ENCODE data around the gene RFNG. TPM values are rescaled to one million over a fixed set of nuclear protein-coding genes. Genes with fewer than 3 reads are reported as not detected.

The RFNG gene
- total RNA-seq, 1 donor: 37.2 TPM

DNA sequence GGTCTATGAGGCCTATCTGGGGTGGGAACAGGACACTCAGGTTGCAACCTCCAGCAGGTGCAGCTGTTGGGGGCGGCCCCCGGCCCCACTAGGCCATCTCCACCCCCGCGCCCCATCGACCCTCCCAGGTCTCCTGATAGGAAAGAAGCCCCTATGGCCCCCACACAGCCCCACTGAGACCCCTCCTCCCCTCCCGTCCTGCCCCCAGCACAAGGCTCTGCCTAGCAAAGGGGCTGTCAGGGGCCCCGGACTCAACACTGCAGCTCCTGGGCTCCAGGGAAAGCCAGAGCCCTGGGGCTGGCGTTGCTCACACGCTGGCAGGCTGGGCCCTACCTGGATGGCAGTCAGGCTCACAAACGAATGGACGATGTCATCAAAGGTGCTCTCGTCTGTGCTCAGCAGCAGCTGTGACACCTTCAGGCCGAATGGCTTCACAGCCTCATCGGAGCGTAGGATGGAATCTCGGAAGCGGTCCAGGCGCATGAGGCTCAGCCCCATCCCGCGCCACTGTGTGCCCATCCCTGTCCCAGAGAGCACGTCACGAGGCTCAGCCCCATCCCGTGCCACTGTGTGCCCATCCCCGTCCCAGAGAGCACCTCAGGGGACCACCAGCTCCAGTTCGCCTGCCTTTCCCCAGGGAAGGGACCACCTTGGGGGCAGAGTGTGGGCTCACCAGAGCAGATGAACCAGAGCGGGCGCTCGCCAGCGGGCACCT is 39.1 kb upstream of the RFNG start:
- no peak for DNase-seq (ENCODE audit: low read depth in 2 of 3, low spot score in 2 of 3)

DNA sequence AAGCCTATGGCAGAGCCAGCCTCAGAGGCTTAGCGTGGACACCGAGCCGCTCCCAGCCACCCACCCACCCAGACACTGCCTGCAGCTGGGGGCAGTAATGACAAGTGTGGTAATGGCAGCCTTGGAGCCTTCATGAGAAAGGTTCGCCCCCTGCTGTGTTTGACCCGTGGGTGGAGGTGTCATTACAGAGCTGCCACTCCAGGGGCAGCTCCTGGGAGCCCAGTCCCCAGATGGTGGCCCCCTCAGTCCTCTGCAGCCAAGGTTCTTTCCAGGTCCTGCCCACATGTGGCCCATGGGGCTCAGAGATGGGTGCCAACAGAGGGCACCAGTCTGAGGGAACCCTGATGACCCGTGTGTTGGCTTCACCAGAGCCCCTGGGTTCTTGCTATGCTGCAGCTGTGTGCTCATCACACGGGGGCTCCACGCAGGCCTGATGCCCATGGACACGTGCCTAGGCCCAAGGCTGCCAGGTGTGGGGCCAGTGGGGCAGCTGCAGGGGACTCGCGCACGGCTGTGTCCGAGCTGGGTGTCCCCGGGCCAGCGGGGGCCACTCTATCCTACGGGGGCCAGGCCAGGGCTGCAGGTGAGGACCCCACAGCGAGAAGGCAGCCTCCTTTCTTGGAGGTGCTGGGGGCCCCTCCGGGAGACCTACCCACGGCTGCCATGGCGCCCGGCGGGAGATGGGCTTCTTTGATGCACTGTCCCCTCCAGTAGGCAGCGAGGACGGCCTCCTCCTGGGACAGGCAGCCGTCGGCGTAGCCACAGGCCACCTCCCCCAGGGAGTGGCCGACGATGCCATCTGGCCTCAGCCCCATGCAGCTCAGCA is 38.3 kb upstream of the RFNG start:
- DNase-seq (ENCODE audit: low read depth in 2 of 3, low spot score in 2 of 3): no peak

DNA sequence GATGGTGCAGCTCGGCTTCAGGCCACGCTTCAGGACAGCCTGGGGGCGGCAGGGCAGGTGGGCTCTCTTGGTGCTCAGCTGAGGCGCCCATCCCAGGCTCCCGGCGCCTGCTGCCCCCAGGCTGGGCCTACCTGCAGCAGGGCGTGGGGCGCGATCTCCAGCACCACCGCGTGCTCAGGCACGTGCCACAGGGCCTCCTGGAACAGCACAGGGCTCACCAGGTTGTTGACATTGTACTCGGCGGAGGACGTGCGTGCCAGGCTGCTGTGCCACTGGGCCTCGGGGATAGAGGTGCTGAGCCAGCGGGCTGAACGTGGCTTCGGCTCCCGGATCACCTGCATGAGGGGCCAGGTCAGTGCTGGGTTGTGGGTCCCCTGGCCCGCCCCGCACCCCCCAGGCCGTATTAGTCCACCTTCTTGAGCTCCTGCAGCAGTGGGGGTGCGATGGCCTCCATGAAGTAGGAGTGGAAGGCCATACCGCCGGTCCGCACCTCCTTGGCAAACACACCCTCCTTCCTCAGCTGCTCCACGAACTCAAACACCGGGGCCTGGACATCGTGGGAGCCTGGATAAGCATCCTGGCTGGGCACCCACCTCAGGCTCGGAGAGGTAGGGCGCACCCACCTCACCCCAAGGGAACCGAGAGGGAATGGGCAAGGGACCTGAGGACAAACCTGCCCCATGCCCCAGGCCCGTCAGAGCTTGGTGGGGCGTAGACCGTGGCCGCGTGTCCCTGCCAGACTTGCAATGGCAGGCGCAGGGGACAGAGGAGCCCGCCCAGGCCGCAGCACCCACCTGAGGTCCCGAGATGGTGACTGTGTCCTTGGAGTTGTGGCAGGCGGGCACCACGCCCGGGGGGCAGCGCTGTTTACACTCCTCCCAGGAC is 37.5 kb upstream of the RFNG start:
- DNase-seq (ENCODE audit: low read depth in 2 of 3, low spot score in 2 of 3): no peak

DNA sequence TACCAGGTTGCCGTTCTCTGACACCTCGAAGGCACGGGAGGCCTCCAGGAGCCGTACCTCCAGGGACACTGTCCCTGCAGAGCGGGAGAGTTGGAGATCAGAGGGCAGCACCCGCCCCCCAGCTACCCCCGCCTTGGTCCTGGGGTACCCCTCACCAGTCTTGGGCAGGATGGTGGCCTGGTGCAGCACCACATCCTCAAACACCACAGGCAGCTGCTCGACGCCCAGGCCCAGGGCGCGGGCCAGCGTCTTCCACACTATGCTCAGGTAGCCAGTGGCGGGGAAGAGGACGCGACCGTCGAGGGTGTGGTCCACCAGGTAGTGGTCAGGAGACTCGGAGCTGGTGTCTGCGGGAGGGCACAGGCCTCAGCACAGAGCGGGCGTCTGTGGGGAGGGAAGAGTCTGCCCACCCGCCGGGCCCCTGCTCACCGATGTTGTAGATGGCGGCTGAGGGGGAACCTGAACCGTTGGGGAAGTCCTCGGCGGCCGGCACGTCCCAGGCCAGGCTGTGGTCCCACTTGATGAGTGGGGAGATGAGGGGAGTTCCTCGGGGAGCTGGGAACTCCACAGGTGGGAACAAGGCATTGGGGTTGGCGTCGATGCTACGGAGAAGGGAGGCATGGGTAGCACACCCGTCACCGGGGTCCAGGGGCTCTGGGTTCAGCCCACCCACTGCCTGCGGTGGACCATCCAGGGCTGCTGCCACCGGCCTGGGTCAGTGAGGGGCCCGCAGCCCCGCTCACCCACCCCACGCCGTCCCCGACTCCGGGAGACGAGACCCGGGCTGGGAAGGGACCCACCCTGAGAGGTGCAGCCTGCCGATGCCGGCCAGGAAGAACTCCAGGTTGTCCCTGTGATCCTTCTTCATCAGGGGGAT is 36.6 kb upstream of the RFNG start:
- DNase-seq (ENCODE audit: low read depth in 2 of 3, low spot score in 2 of 3): no peak

DNA sequence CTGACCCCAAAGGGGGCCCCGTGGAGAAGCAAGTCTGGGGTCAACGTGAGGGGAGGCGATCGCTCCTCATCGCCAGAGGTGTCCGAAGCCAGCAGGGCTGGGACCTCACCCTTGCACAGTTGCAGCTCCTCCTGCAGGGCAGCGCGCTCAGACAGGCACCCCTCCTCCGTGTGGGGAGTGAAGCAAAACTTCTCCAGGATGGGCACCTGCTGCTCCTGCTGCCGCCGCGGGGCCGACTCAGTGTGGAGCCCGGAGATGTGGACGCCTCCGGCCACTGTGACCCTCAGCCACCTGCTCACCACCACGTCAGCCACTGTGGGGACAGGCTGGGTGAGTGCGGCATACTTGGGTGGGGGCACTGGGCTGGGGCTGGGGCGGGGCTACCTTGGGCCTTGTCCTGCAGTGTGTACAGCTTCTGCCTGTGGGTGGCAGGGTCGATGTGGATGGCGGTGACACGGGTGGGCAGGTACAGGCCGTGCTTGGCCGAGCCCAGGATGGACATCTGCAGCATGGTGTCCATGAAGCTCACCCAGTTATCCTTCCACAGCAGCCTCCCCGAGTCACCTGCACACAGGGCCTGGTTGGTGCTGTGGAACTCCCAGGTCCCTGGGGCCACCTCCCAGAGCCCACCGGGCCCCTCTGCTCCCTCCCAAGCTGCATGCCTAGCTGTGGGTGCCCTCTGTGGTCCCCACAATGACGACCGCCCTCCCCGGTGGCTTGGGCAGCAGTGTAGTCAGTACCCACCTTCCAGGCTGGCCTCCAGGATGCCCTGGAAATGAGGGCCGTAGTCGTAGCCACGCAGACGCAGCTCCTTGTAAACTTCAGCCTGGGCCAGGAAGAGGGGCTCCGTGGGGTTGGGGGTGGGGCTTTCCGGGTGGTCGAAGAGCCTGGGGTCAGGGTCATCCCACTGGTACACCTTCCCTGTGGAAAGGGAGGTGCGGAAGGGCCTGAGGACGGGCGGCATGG is 35.6 kb upstream of the RFNG start:
- DNase-seq (ENCODE audit: low read depth in 2 of 3, low spot score in 2 of 3): no peak

DNA sequence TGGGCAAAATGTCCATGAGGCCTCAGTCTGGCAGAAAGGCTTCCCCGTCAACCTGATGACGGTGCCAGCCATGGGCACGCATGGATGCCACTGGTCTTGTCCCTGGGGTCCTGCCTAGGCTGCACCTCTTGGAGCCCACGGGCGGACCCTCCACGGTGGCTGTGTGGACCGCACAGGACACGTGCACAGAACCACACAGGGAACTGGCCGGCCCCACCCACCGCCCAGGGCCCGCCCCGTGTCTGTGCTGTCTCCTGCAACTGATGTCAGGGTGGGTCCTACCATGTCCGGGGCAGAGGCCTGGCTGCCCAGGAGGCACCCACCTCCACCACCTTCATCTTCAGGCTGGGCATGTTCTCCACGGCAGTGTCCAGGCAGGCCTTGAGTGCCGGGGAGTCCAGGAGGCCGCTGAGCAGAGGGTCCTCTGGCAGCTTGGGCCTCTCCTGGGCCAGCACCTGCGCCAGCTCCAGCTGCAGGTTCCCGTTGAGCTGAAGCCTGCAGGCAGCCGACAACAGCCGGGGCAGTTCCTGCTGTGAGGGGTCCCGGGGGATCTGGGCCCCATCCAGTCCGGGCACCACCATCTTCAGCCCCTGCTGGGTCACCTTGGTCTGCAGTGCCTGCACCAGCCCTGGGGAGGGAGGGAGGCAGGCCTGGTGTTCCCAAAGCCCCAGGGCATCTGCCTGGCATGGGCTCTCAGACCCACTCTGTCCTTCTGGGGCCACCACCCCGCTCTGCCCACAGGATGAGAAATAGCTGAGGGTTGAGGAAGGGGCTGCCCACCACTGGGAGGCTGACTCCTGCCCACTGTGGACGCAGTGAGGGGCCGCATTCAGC is 34.5 kb upstream of the RFNG start:
- no peak for DNase-seq (ENCODE audit: low read depth in 2 of 3, low spot score in 2 of 3)

DNA sequence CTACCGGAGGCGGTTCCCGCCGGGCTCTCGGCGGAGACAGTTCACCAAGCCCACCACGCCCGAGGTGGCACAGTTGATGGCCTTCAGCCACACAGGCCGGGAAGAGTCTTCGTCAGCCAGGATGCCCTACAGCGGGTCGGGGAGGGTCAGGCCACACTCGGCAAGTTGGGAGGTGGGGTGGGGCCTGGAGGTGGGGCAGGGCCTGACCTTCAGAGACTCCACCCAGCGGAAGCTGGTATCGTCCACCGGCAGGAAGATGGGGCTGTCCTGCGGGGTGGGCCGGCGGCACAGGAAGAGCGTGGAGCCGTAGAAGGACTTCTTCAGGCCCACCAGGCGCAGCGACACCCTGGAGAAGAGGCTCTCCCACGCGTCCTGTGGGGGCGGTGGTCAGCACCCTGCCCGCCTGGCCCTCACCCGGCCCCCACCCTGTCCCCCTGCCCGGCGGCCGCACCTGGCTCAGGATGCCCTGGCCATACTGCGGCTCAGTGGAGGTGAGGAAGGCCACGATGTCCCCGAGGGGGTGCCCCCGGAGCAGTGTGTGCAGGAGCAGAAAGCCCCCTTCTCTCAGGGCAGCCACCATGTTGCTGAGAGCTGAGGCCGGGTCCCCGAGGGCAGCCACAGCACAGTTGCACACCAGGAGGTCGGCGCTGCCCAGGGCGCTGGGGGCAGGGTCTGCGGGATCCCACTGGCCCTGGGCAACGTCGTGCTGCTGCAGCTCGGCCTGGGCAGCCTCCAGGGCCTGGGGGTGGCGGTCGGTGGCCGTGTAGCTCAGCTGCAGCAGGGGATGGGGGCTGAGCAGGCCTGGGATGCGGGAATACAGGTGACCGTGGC is 33.6 kb upstream of the RFNG start:
- no peak for DNase-seq (ENCODE audit: low read depth in 2 of 3, low spot score in 2 of 3)

DNA sequence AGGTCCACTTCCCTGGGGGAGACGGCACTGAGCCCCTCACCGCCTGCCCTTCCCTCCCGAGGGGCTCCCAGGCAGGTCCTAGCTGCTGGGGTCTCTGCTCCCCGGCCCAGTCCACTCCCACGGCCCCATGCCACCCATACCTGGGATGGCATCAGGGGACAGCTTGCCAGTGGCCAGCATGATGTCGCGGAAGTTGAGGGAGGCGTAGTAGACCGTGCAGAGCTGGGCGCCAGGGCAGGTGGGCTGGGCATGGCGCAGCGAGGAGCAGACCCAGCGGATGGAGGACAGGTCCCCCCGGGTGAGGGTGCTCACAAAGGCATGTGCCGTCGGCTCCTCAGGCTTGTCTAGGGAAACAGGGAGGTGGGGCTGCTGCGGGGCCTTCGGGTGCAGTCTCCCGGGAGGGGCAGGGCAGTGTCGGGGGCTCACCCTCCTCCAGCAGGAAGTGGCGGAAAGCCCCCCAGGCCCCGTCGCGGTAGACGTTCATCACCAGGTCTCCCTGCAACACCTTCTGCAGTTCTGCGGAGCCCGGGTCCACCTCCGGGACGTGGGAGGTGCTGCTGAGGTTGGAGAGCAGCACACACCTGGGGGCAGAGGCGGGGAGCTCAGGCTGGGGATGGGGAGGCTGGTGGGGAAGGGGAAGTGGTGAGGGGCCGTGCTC is 32.9 kb upstream of the RFNG start:
- no peak for DNase-seq (ENCODE audit: low read depth in 2 of 3, low spot score in 2 of 3)

DNA sequence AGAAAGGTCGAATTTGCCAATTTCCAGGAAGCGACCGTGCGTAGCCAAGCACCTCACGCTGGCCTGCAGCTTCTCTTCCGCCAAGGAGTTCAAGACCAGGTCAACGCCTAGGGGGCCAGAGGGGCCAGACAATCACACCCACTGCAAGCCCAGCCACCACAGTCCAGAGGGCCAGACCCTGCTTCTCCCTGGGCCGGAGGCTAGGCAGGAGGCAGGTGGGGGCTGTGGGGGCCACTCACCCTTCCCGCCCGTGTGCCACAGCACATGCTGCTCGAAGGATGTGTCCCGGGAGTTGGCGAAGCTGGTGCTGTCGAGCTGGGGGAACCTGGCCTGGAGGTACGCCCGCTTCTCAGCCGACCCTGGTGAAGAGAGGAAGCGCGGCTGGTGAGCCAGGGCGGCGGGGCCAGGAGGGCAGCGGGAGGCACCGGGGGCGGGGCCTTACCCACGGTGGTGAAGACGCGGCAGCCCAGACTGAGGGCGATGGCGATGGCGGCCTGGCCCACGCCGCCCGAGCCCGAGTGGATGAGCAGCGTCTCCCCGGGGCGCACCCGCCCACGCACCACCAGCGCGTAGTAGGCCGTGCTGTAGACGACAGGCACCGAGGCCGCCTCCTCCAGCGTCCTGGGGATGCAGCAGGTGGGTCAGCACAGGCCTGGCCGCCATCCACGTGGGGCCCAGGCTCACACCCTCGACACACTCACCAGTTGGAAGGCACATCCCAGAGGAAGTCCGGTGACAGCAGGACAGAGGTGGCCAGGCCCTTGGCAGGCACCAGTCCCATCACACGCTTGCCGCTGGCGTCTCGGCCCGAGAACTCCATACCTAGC is 32.1 kb upstream of the RFNG start:
- no peak for DNase-seq (ENCODE audit: low read depth in 2 of 3, low spot score in 2 of 3)

DNA sequence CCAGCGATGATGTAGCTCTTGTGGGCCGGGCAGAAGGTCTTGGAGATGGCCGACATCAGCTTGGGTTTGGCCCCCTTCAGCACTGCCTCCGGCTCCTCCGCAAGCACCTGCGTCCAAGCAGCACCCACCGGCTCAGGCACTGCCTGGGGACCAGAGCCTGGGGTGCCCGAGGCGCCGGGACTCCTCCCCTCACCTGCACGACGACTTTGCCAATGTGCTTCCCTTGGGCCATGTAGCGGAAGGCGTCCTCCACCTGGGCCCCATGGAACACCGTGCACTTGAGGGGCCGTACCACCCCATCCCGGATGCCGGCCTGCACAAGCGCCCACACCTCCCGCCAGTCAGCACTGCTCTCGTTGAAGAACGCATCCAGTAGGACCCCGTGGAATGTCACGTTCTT is 31.4 kb upstream of the RFNG start:
- no peak for DNase-seq (ENCODE audit: low read depth in 2 of 3, low spot score in 2 of 3)

DNA sequence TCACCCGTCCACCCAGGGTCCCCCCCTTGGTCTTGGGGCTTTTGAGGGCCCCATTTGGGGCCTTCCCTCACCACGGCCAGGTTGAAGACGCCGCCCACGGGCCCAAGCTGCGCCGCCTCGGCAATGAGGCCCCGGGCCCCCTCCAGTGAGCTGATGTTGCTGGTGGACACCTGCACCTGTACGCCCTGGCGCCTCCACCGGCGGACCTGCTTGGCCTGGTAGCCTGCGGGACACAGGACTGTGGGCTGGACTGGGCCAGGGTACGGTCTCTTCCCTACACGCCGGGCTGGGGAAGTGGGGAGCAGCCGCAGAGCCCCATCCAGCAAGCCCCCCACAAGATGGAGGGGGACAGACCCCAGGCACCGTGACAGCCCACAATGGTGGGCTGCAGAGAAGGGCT is 30.8 kb upstream of the RFNG start:
- DNase-seq (ENCODE audit: low read depth in 2 of 3, low spot score in 2 of 3): no peak

DNA sequence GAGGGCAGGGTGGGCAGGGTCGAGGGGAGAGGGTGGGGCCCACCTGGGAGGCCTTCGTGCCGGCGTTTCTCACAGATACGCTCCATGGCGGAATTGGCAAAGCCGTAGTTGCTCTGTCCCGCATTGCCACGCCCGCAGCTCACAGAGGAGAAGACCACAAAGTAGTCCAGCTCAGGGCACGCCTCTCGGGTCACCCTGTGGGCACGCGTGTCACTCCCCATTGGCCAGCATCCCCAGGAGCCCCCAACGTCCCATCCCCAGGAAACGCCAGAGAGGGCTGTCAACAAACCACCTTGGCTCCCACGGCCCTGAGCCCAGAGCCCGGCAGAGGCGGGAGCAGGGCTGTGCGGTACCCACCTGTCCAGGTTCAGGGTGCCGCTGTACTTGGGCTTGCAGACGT is 30.4 kb upstream of the RFNG start:
- DNase-seq (ENCODE audit: low read depth in 2 of 3, low spot score in 2 of 3): no peak

DNA sequence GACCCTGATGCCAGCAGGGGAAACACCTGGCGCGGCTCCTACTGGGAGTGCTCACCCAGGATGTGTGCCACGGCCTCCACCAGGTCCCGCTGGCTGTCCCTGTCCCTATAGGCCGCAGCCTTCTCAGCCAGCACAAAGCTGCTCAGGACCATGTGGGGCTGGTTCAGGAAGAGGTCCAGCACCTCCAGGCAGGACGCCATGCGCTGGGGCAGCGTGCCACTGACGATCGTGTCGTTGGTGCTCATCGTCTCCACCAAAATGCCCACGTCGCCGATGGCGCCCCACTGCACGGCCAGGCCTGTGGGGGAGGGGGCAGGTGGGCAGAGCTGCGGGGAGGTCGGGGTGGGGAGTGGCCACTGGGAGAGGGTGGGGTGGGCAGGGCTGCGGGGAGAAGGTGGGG is 29.9 kb upstream of the RFNG start:
- no peak for DNase-seq (ENCODE audit: low read depth in 2 of 3, low spot score in 2 of 3)

DNA sequence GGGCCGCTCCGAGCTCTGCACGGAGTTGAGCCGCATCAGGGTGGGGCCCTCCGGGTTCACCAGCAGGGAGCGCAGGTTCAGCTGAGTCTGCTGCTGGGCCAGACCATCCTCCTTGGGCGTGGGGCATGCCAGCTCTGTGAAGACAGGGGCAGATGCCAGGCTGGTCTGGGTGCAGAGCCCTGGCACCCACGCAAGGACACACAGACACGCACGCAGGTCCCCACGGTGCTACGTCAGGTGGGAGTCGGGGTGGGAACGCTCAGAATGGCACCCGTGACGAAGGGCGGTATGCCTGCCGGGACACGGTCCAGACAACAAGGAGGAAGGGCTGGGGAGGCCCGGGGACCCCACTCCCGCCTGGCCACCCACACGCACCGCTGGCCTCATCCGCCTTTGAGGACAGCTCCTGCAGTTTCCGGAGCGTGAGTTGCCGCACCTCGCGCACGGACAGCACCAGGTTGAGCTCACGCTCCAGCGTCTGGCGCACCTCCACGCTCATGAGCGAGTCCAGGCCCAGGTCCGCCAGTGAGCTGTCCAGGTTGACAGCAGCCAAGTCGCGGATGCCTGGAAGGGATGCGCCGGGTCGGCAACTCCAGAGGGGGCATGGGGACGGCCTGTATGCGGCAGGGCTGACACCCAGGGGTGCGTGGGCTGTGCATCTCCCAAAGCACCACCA is 29.3 kb upstream of the RFNG start:
- no peak for DNase-seq (ENCODE audit: low read depth in 2 of 3, low spot score in 2 of 3)

DNA sequence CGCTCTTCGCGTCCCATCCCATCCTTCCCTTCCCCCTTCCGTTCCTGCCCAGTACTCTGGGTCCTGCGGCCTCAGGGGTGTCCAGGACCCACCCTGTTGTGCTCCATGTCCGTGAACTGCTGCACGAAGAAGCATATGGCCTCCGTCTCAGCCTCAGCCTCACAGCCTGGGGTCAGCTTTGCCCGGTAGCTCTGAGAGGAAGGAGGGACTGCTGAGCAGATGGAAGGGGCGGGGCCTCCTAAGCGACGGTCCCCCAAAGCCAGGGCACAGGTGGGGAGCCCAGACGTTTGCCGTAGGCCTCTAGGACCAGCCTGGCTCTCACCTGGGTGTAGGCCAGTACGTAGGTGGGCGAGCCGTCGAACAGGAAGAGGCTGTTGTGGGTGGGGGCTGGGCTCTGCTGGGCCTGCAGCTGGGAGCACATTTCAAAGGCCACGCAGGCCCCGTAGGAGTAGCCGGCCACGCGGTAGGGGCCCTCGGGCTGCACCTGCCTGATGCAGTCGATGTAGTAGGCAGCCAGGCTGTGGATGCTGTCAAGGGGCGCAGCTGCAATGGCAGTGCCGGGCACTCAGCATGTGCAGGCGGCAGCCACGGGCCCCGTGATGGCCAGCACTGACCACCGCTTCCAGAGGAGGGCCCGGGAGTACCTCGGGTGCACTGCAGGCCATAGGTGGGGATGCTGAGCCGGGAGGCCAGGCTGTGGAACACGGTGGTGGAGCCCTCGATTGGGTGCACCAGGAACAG is 28.6 kb upstream of the RFNG start:
- no peak for DNase-seq (ENCODE audit: low read depth in 2 of 3, low spot score in 2 of 3)

Data from hematopoietic multipotent progenitor cell (in vitro differentiated cells).